Cardiac fibroblast (primary cell): ENCODE results near the gene POC1A.
"Not testable (repeated sequence)": the region's sequence is repeated elsewhere in the genome, so short reads cannot be mapped to it uniquely, and the experiment has no call there.

Source experiments
- DNase-seq, 2 donors: peaks; one replicate each; pipeline versions ENCODE4 v3.0.0 to v3.0.0-alpha.2; 2010; ENCODE audit warnings: low read depth in 2 of 2
- H3K4me3 ChIP-seq, 2 donors: replicated peaks in 1 of 2; 1 replicate in 1 of 2; 2 replicates in 1 of 2; pipeline ENCODE4 v1.5.1; 2011; ENCODE audit warnings: low read depth in 2 of 2, low read length in 2 of 2, mild to moderate bottlenecking in 2 of 2, moderate library complexity in 1 of 2
- TF ChIP-seq, protein P1 (sequence below): IDR thresholded peaks from one replicate; pipeline ENCODE4 v1.5.1; 2011; ENCODE audit warnings: low read depth, mild to moderate bottlenecking, low read length, inconsistent platforms

Gene POC1A

GRCh38 chr3:52153389-52154096 lies 680 bp downstream of the POC1A start:
- H3K4me3 ChIP-seq = peak overlapping the region; percentile 76 to 93
- DNase-seq = peak in 1 of 2 donors; percentile 27
- TF ChIP-seq, protein P1, sequence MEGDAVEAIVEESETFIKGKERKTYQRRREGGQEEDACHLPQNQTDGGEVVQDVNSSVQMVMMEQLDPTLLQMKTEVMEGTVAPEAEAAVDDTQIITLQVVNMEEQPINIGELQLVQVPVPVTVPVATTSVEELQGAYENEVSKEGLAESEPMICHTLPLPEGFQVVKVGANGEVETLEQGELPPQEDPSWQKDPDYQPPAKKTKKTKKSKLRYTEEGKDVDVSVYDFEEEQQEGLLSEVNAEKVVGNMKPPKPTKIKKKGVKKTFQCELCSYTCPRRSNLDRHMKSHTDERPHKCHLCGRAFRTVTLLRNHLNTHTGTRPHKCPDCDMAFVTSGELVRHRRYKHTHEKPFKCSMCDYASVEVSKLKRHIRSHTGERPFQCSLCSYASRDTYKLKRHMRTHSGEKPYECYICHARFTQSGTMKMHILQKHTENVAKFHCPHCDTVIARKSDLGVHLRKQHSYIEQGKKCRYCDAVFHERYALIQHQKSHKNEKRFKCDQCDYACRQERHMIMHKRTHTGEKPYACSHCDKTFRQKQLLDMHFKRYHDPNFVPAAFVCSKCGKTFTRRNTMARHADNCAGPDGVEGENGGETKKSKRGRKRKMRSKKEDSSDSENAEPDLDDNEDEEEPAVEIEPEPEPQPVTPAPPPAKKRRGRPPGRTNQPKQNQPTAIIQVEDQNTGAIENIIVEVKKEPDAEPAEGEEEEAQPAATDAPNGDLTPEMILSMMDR = no peak

- DNase-seq, H3K4me3 ChIP-seq: not testable (repeated sequence)
Observed at GRCh38 chr3:52151991-52152390, 2.2 kb downstream of the POC1A start.

- no peak for DNase-seq
- TF ChIP-seq, protein P1 = no peak
- H3K4me3 ChIP-seq = no peak overlapping the region
Observed at GRCh38 chr3:52150860-52151259, 3.4 kb downstream of the POC1A start.

GRCh38 chr3:52150357-52150756 lies 3.9 kb downstream of the POC1A start:
- TF ChIP-seq, protein P1 = no peak
- H3K4me3 ChIP-seq = no peak overlapping the region
- DNase-seq = no peak

DNA sequence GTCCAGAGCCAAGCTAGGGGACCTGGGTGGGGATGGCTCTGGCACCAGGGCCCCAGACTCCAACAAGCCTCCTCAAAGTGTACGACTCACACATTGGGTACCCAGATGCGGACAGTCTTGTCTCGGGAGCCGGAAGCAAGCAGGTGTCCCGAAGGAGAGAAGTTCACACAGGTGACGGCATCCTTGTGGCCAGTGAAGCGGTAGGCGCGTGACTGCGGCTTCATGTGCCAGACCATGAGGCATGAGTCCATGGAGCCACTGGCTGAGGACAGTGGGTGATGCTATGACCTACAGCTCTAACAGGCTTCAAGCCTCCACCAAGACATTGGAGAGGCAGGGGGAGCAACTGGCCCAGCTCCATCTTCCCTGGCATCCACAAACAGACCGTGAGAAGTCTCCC lies 4.5 kb downstream of the POC1A start:
- TF ChIP-seq, protein P1 = no peak
- no peak overlapping the region for H3K4me3 ChIP-seq
- DNase-seq = no peak

DNA sequence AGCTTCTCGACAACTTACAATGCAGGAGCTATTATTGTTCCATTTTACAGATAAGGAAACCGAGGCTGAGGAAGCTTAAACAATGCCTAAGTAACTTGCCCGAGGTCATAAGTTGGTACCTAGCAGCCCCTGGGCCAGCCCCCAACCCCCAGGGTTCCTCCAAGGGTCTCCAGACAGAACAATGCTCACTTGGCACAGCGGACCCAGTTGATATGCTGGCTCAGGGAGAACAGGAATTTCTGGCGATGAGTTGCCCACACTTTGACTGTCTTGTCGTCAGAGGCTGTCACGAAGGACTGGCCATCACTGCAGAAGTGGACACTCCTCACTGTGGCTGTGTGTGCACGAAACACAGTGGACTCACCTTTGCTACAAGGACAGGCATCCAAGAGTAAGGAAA lies 5.2 kb downstream of the POC1A start:
- H3K4me3 ChIP-seq = no peak overlapping the region
- no peak for DNase-seq
- TF ChIP-seq, protein P1 = no peak

- TF ChIP-seq, protein P1 = no peak
- H3K4me3 ChIP-seq = no peak overlapping the region
- DNase-seq = no peak
Observed at GRCh38 chr3:52147804-52148203, 6.4 kb downstream of the POC1A start.
